Epithelial cell of esophagus (primary cell): ENCODE measurements around the gene GLRX5.

ENCODE experiments used
- DNase-seq: peaks from one replicate; pipeline ENCODE4 v3.0.0; 2010; ENCODE audit warnings: low read depth
- H3K4me3 ChIP-seq: 2 replicates; pipeline ENCODE4 v1.5.1; 2011; ENCODE audit warnings: mild to moderate bottlenecking, low read length, control low read depth
- CTCF ChIP-seq: IDR thresholded peaks from 2 replicates; pipeline ENCODE4 v1.5.1; 2011; ENCODE audit warnings: low read depth, mild to moderate bottlenecking, low read length, control low read depth, inconsistent platforms; ENCODE audit not compliant: insufficient read depth; ENCODE audit errors: missing control alignments

The GLRX5 gene

GRCh38 chr14:95518045-95518751 is 16.7 kb upstream of the GLRX5 start:
- peak; percentile 11 for DNase-seq
- H3K4me3 ChIP-seq: no peak overlapping the region
- TF ChIP-seq CTCF: no peak

- peak; percentile 58 for DNase-seq
- no peak for TF ChIP-seq CTCF
- H3K4me3 ChIP-seq: no peak overlapping the region
Measured at GRCh38 chr14:95519699-95520098, 15.2 kb upstream of the GLRX5 start.

- DNase-seq: no peak
- no peak overlapping the region for H3K4me3 ChIP-seq
- no peak for TF ChIP-seq CTCF
Measured at GRCh38 chr14:95520346-95520745, 14.5 kb upstream of the GLRX5 start.

- no peak for TF ChIP-seq CTCF
- H3K4me3 ChIP-seq: no peak overlapping the region
- no peak for DNase-seq
Measured at GRCh38 chr14:95521001-95521400, 13.8 kb upstream of the GLRX5 start.

GRCh38 chr14:95522116-95522515 is 12.7 kb upstream of the GLRX5 start:
- H3K4me3 ChIP-seq: no peak overlapping the region
- DNase-seq: no peak

GRCh38 chr14:95522556-95522955 is 12.3 kb upstream of the GLRX5 start:
- H3K4me3 ChIP-seq: no peak overlapping the region
- DNase-seq: no peak
- no peak for TF ChIP-seq CTCF

More at GRCh38 chr14:95522116-95522515, 12.7 kb upstream of the GLRX5 start:
- no peak for TF ChIP-seq CTCF
